GM19372 (cell line): ENCODE data around the gene SLX9.

Source experiments
- ATAC-seq: cut with Tn5 transposase; IDR thresholded peaks from one replicate; pipeline ENCODE4 v1.9.1; 2021; ENCODE audit warnings: mild to moderate bottlenecking, low read depth, moderate library complexity; ENCODE audit not compliant: unreplicated experiment

SLX9 gene

GRCh38 chr21:44956356-44957046, 16.7 kb downstream of the SLX9 start:
- no peak for ATAC-seq

- no peak for ATAC-seq
These were observed 17.4 kb downstream of the SLX9 start for GRCh38 chr21:44957047-44957831.

GRCh38 chr21:44957901-44958451, 18.1 kb downstream of the SLX9 start:
- no peak for ATAC-seq

- ATAC-seq = no peak
These were observed 18.8 kb downstream of the SLX9 start for GRCh38 chr21:44958471-44959191.

- ATAC-seq = no peak
These were observed 19.7 kb downstream of the SLX9 start for GRCh38 chr21:44959376-44960091.

GRCh38 chr21:44960141-44961092, 20.6 kb downstream of the SLX9 start:
- no peak for ATAC-seq

GRCh38 chr21:44962403-44962966, 22.7 kb downstream of the SLX9 start:
- no peak for ATAC-seq

- ATAC-seq = no peak
These were observed 24.6 kb downstream of the SLX9 start for GRCh38 chr21:44964381-44964780.

- no peak for ATAC-seq
These were observed 25.6 kb downstream of the SLX9 start for GRCh38 chr21:44965251-44966022.

GRCh38 chr21:44966135-44967081, 26.6 kb downstream of the SLX9 start:
- no peak for ATAC-seq

- no peak for ATAC-seq
These were observed 27.5 kb downstream of the SLX9 start for GRCh38 chr21:44967082-44968047.

GRCh38 chr21:44969066-44969670, 29.3 kb downstream of the SLX9 start:
- no peak for ATAC-seq

- ATAC-seq = no peak
These were observed 30.3 kb downstream of the SLX9 start for GRCh38 chr21:44969931-44970755.

- ATAC-seq = no peak
These were observed 31.2 kb downstream of the SLX9 start for GRCh38 chr21:44970766-44971671.
